ENCODE measurements around the gene ARHGEF11. TPM values are rescaled to one million over a fixed set of nuclear protein-coding genes. Genes with fewer than 3 reads are reported as not detected.

The ARHGEF11 gene
- total and polyA plus RNA-seq, 9 of the 15 experiments (the other 6 are each of a cell fraction or from before 2014, with no cell fraction given), result 0.14 to 15.5 (median 9.0) TPM

GRCh38 chr1:157000686-157001085 lies 44.9 kb downstream of the ARHGEF11 start:
- ChIA-PET POLR2A (interaction anchor here (2.4 kb wide), 1 partner anchor 8 kb away, joined by 10 read pairs; no protein-coding TSS in a partner anchor), CTCF (ENCODE audit: low intra/inter-chr PET ratio) (no interaction called here)
- intact Hi-C loops (cut with micrococcal nuclease), result loop anchor here (1.0 kb wide), 1 partner anchor 43 kb away; no protein-coding TSS in a partner anchor
- FAIRE-seq (no peak), ATAC-seq (no peak), DNase-seq (ENCODE audit: extremely low read depth in 1 of 4, low spot score in 3 of 4) (no peak)
- H3K79me2 ChIP-seq (ENCODE audit: control insufficient read depth, insufficient read depth, low read length), result peaks cover 8% of the 10 kb centered on the region; the same call in 2 of the 3 replicates
- no peaks in the 10 kb centered on the region for H4K20me1 ChIP-seq (replicated peaks; ENCODE audit: control insufficient read depth, insufficient read depth, low read length)
- no peaks in the 10 kb centered on the region for H3K9me3 ChIP-seq (replicated peaks; ENCODE audit: control insufficient read depth, insufficient read depth, low read depth, low read length)
- no peak overlapping the region for H3K9ac ChIP-seq (ENCODE audit: insufficient read depth in 1 of 2, low read depth in 2 of 2, low read length in 2 of 2)
- H3K27me3 ChIP-seq (ENCODE audit: control insufficient read depth in 2 of 2, insufficient read depth in 2 of 2, low read length in 2 of 2), result no peaks in the 10 kb centered on the region
- no peak overlapping the region for H3K4me3 ChIP-seq
- H3K4me1 ChIP-seq (replicated peaks in 1 of 2; ENCODE audit: control insufficient read depth in 2 of 2, insufficient read depth in 2 of 2, low read length in 2 of 2), result peaks cover 20 to 28% of the 10 kb centered on the region in 2 experiments
- H3K36me3 ChIP-seq (ENCODE audit: control insufficient read depth, insufficient read depth, low read length), result no peaks in the 10 kb centered on the region
- in situ Hi-C loops (cut with MboI), result no loop called here
- H3K9me1 ChIP-seq (ENCODE audit: control insufficient read depth, insufficient read depth, low read length), result no peaks in the 10 kb centered on the region
- TF ChIP-seq MTA1 (IDR thresholded peaks at IDR 0.05; ENCODE audit: borderline replicate concordance) (no peak), ZNF354B (CRISPR knock-in tag; IDR thresholded peaks at IDR 0.05) (no peak), ZNF146 (CRISPR knock-in tag; IDR thresholded peaks at IDR 0.05; ENCODE audit: unreplicated experiment) (no peak), ELF4 (CRISPR knock-in tag; IDR thresholded peaks at IDR 0.05) (no peak), ZNF583 (CRISPR knock-in tag; IDR thresholded peaks at IDR 0.05) (no peak), DIDO1 (tag; IDR thresholded peaks at IDR 0.05; ENCODE audit: low read depth) (no peak), ZNF444 (CRISPR knock-in tag; IDR thresholded peaks at IDR 0.05) (no peak), ZNF707 (CRISPR knock-in tag; conservative IDR thresholded peaks at IDR 0.05) (no peak), SIRT6 (IDR thresholded peaks at IDR 0.05; ENCODE audit: low read depth, low read length) (no peak), FOSL1 (tag; conservative IDR thresholded peaks at IDR 0.05) (no peak)
- H3K4me2 ChIP-seq (ENCODE audit: insufficient read depth, low read length), result no peak overlapping the region
- WGBS (ENCODE audit: insufficient coverage, low coverage, missing lambda C conversion rate), result 91% methylated on average over 5 of the region's 5 CpGs
- H3K27ac ChIP-seq (ENCODE audit: extremely low read depth, low read depth, low read length), result no peak overlapping the region
- no TSS peak for BruUV-seq (replicated peaks)
- H2AFZ ChIP-seq (ENCODE audit: low read depth, low read length), result no peak overlapping the region

Data from K562 (cell line).